ENCODE results near the gene BCL2L12. TPM values are rescaled to one million over a fixed set of nuclear protein-coding genes. Genes with fewer than 3 reads are reported as not detected.

Gene BCL2L12
- total and polyA plus RNA-seq, 2 donors (not counting 3 experiments of a cell fraction or from before 2014, with no cell fraction given) = 49.8 to 58.5 TPM

- no peak for FAIRE-seq
- BruUV-seq (replicated peaks) = no TSS peak
- peaks cover 19% of the 10 kb centered on the region for H3K79me2 ChIP-seq (ENCODE audit: control insufficient read depth, insufficient read depth, low read length)
- H3K4me3 ChIP-seq (replicated peaks in 1 of 3; ENCODE audit: insufficient read depth in 1 of 3, low read depth in 1 of 3, low read length in 3 of 3) = no peak overlapping the region
- CTCF ChIA-PET = interaction anchor here (1.1 to 1.4 kb wide), 2 partner anchors 24 to 46 kb away, joined by 3 to 5 read pairs; partner anchors contain the start of gene RRAS
- H3K4me1 ChIP-seq (ENCODE audit: control insufficient read depth, extremely low read depth, insufficient read depth, low read length) = peaks cover 23% of the 10 kb centered on the region
- DNase-seq (ENCODE audit: low read depth, low spot score) = no peak
- H3K9ac ChIP-seq (replicated peaks; ENCODE audit: extremely low read depth, insufficient read depth, low read length) = no peak overlapping the region
- H3K36me3 ChIP-seq (ENCODE audit: control insufficient read depth in 2 of 2, extremely low read depth in 1 of 2, insufficient read depth in 2 of 2, low read length in 2 of 2) = peaks cover 2 to 26% of the 10 kb centered on the region in 2 experiments
- TF ChIP-seq MAX (IDR thresholded peaks at IDR 0.05; ENCODE audit: insufficient read depth, insufficient read length) = no peak
- TF ChIP-seq POLR2AphosphoS5 (IDR thresholded peaks at IDR 0.05; ENCODE audit: insufficient read depth, low read depth, low read length) = no peak
- no peak for TF ChIP-seq GATA2 (IDR thresholded peaks at IDR 0.05; ENCODE audit: insufficient read depth, insufficient read length, low read depth, low read length)
- no peak for TF ChIP-seq EZH2 (IDR thresholded peaks at IDR 0.05; ENCODE audit: borderline replicate concordance, low read depth, low read length, severe bottlenecking)
- no peak for TF ChIP-seq POLR2A (IDR thresholded peaks at IDR 0.05; ENCODE audit: low read depth, low read length)
- no peak for TF ChIP-seq JUN (IDR thresholded peaks at IDR 0.05; ENCODE audit: borderline replicate concordance, insufficient read depth, insufficient read length, low read depth)
- no peak for TF ChIP-seq CTCF (IDR thresholded peaks at IDR 0.05; ENCODE audit: extremely low read depth in 1 of 2, insufficient read depth in 1 of 2, low read depth in 1 of 2, low read length in 2 of 2)
- no peak for TF ChIP-seq MYC (IDR thresholded peaks at IDR 0.05; ENCODE audit: low read depth, low read length)
- no peak for TF ChIP-seq FOS (IDR thresholded peaks at IDR 0.05; ENCODE audit: borderline replicate concordance, insufficient read depth, low read length)
- POLR2A ChIA-PET = no interaction called here
- H3K27me3 ChIP-seq (ENCODE audit: control insufficient read depth in 2 of 2, insufficient read depth in 2 of 2, low read length in 2 of 2) = no peaks in the 10 kb centered on the region
- no peak overlapping the region for H2AFZ ChIP-seq (ENCODE audit: low read depth, low read length)
- H3K9me3 ChIP-seq (replicated peaks; ENCODE audit: control insufficient read depth, insufficient read depth, low read length) = no peaks in the 10 kb centered on the region
- dilution Hi-C loops (cut with MboI; ENCODE audit: extremely low pct_ligation_motif_present, low sequenced_read_pairs) (no loop called here), intact Hi-C loops (cut with micrococcal nuclease) (no loop called here)
- H4K20me1 ChIP-seq (replicated peaks; ENCODE audit: control insufficient read depth, extremely low read depth, insufficient read depth, low read length) = no peaks in the 10 kb centered on the region
- no peak overlapping the region for H3K4me2 ChIP-seq (ENCODE audit: insufficient read depth, low read length)
- H3K27ac ChIP-seq (ENCODE audit: insufficient read depth, low read depth, low read length) = no peak overlapping the region
- no peaks in the 10 kb centered on the region for H3K9me1 ChIP-seq (replicated peaks; ENCODE audit: control insufficient read depth, extremely low read depth, insufficient read depth, low read length)
Observed at GRCh38 chr19:49616532-49616931, 49.2 kb upstream of the BCL2L12 start.

All from endothelial cell of umbilical vein (primary cell).